SK-N-MC (cell line): ENCODE results near the gene CDK2.
A peak's percentile ranks its signal among the peaks of the same experiment; 100 is the strongest.

Source experiments
- EZH2 ChIP-seq: fragments of 200-600 bp; sonication (generic); IDR thresholded peaks from one replicate; pipeline ENCODE4 v1.6.1; 2017; ENCODE audit warnings: antibody characterized with exemption
- POLR2AphosphoS5 ChIP-seq: IDR thresholded peaks from 2 replicates; pipeline ENCODE4 v1.6.1; 2012; ENCODE audit warnings: mild to moderate bottlenecking, low read depth, low read length, borderline replicate concordance

DNA sequence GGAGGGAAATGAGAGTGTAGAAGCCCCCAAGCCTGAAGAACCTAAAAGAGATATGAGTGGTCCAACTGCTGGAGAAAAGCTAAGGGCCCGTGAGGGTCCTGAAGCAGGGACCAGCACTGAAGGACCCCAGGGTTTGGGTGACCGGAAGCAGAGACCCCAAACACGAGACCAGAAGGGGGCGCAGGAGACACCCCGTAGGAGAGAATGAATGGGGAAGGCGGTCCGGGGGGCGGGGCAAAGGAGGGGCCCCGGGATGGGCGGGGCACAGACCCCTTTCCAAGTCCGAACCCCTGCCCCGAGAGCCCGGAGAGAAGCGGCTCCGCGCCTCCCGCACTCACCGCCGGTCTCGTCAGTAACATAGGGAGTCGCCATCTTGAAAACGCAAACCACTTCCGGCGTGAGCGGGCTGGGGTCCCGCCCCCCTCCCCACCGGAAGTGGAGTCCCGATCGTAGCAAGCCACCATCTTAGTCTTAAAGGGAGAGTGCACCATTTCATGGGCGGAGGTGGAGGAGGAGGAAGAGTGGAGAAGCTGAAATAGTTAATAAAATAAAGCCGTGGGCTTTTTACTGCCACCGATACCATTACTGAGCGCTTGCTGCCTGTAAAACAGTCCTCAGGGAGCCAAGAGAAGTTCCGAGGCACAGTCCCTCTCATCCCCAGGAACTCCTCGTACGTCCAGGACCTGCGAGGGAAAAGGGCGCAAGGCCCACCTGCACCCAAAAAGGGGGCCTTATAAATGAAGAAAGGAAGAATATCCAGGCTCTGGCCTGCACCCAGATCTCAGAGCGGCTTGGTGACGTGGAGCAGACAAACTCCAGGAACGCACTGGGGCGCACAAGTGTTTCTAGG, 39.7 kb upstream of the CDK2 start:
- no peak for TF ChIP-seq EZH2
- peak; percentile 73 for TF ChIP-seq POLR2AphosphoS5
